GM11168 (cell line): ENCODE results near the gene ANKIB1.
"Not testable (repeated sequence)": the region's sequence is repeated elsewhere in the genome, so short reads cannot be mapped to it uniquely, and the experiment has no call there.

Source experiments
- in situ Hi-C: fragments of 300-500 bp; cut with MboI; formaldehyde crosslinking; loops from one replicate; pipeline ENCODE4 v1.12.0; 2022; ENCODE audit warnings: low sequenced_read_pairs; ENCODE audit not compliant: unreplicated experiment

The ANKIB1 gene

GRCh38 chr7:92245487-92246359, at the start of gene ANKIB1, which contains the start of gene KRIT1:
Gene ANKIB1 (plus strand): TSS chr7:92245974. CDS start chr7:92294979, 49,005 bp downstream.
Gene KRIT1 (minus strand): TSS chr7:92245914. CDS start chr7:92242135, 3,779 bp downstream.
- in situ Hi-C loops = no loop called here

GRCh38 chr7:92200791-92201190, 45.0 kb upstream of the ANKIB1 start:
- in situ Hi-C loops = no loop called here

- in situ Hi-C loops = no loop called here
Observed at GRCh38 chr7:92205987-92206386, 39.8 kb upstream of the ANKIB1 start.

GRCh38 chr7:92206672-92207071, 39.1 kb upstream of the ANKIB1 start:
- in situ Hi-C loops = no loop called here

- in situ Hi-C loops = no loop called here
Observed at GRCh38 chr7:92221766-92222165, 24.0 kb upstream of the ANKIB1 start.

- in situ Hi-C loops = no loop called here
Observed at GRCh38 chr7:92226981-92227380, 18.8 kb upstream of the ANKIB1 start.

- in situ Hi-C loops = no loop called here
Observed at GRCh38 chr7:92228100-92228499, 17.7 kb upstream of the ANKIB1 start.

GRCh38 chr7:92228742-92229141, 17.0 kb upstream of the ANKIB1 start:
- in situ Hi-C loops = no loop called here

- in situ Hi-C loops = no loop called here
Observed at GRCh38 chr7:92230547-92230946, 15.2 kb upstream of the ANKIB1 start.

GRCh38 chr7:92242972-92243371, 2.8 kb upstream of the ANKIB1 start:
- in situ Hi-C loops = no loop called here

GRCh38 chr7:92244808-92245486, 827 bp upstream of the ANKIB1 start:
- in situ Hi-C loops = no loop called here

GRCh38 chr7:92246360-92247101, 757 bp downstream of the ANKIB1 start:
- in situ Hi-C loops = no loop called here

- in situ Hi-C loops = no loop called here
Observed at GRCh38 chr7:92250603-92251002, 4.8 kb downstream of the ANKIB1 start.

GRCh38 chr7:92251181-92251580, 5.4 kb downstream of the ANKIB1 start:
- in situ Hi-C loops = no loop called here

GRCh38 chr7:92253251-92253650, 7.5 kb downstream of the ANKIB1 start:
- in situ Hi-C loops = no loop called here

- in situ Hi-C loops = not testable (repeated sequence)
Observed at GRCh38 chr7:92254800-92255199, 9.0 kb downstream of the ANKIB1 start.

- in situ Hi-C loops = no loop called here
Observed at GRCh38 chr7:92255308-92255707, 9.5 kb downstream of the ANKIB1 start.

- in situ Hi-C loops = no loop called here
Observed at GRCh38 chr7:92259062-92259461, 13.3 kb downstream of the ANKIB1 start.

GRCh38 chr7:92259610-92260247, 14.0 kb downstream of the ANKIB1 start:
- in situ Hi-C loops = no loop called here

GRCh38 chr7:92260248-92260781, 14.5 kb downstream of the ANKIB1 start:
- in situ Hi-C loops = no loop called here
